NK-92 (cell line): ENCODE data around the gene RRBP1.

Source experiments
- DNase-seq: peaks from one replicate; lab custom pipeline; 2025; ENCODE audit not compliant: unreplicated experiment; lab: John Stamatoyannopoulos, UW

RRBP1 gene

GRCh38 chr20:17683218-17684076 lies 1.4 kb upstream of the RRBP1 start:
- DNase-seq, result no peak

DNA sequence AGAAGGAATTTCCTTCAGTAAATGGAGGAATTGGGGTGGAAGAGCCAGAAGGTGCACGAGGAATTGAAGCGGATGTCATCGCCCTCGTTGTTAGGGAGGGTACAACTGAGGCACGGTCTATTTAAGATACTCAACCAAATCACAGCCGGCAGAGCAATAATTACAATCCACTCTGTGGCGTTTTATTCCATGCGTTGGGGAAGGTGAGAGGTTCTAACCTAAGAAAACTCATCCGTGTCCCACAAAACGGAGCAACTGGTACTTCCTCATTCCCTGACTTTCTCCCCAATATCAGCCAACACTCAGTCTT lies 802 bp upstream of the RRBP1 start:
- no peak for DNase-seq

- no peak for DNase-seq
Measured at GRCh38 chr20:17681726-17682102, 328 bp downstream of the RRBP1 start.

DNA sequence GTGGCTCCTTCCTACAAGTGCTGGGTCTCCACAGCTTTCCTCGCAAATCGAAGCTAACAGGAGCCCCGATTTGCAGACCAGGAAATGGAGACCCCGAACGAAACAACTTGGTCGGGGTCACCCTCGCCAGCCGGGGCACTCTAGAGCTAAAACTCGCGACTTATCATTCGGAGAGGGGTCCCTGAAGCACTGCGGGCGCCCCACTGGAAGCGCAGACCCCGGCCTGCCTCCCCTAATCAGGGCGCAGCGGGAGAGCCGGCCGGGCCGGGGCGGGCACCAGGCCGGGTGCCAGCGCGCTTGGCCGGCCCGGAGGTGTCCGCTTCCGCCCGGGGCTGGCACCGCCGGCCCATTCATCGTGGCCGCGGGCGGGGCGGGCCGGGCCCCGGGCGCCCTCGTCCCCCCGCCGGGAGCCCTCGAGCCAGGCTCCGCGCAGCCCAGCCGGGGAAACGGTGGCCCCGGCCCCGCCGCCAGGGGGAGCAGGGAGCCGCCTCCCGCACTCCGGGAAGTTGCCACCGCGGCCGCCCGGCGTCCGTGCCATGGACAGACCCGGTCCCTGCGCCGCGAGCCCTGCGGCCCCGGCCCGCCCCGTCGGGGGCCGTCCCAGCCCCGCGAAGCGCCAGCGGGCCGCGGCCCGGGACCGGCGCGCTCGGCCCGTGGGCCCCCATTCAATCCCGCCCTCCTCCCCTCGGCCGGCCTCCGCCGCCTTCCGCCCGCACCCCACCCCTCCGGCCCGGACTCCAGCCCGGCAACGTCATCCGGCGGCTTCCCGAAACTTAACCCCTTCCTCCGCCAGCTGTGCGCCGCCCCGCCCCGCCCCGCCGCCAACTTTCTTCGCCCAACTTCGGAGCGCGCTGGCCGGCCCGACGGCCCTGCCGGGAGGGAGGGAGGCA lies 961 bp downstream of the RRBP1 start:
- no peak for DNase-seq

DNA sequence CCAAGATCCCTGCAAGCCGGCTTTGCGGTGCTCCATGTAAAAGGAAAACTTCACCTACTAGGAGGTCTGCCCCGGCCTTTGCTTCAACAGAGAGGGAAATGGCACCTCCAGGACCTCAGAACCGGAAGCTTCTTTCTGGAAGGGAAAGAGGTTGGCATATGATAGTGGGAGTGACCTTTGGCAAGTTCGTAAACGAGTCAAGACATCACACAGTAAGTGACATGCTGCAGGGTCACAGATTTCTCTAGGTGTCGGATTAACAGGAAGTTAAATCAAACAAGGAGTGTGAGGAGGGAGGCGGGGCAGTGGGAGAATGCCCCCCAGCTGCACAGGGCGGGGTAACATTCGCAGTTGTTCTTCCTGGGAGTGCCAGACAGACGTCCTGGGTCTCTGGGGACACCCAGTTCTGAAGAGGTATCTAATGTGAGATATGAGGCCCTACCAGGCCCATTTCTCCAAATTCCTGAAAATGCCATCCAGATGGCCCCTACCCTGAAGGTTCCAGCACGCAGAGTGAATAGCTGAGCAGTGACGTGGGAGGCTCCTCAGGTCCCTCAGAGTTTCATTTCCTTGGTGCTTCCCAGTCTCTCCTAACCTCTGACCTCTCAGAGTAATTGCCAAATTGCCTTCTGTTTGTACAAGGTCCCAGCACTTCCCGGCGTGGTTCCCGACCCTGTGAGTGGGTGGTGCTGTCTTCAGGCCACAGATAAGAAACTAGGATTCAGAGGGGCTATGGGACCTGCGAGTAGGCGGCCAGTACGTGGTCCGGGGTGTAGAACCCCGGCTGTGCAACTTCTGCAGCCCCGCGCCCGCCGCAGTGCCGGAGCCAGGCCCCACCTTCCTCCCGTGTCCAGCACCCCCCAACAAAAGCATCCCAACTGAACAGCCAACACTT lies 1.9 kb downstream of the RRBP1 start:
- no peak for DNase-seq

DNA sequence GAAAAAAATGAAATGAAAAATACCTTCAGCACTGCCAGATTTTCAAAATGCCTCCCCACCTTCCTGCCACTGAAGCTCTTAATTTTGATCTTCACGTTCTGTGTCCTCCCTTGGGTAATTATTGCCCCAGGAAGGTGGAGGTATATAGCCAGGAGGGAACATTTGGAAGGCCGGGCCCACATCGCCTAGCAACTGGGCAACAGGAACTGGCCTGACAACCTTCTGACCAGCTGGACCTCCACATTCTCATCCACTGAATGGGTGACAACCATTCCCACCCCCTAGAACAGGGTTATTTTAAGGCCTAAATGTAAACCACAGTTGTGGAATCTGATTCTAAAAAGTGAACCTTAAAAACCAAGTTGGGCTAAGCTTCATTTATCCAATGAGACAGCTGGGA lies 3.2 kb downstream of the RRBP1 start:
- no peak for DNase-seq

- DNase-seq, result no peak
Measured at GRCh38 chr20:17678295-17678694, 3.7 kb downstream of the RRBP1 start.

DNA sequence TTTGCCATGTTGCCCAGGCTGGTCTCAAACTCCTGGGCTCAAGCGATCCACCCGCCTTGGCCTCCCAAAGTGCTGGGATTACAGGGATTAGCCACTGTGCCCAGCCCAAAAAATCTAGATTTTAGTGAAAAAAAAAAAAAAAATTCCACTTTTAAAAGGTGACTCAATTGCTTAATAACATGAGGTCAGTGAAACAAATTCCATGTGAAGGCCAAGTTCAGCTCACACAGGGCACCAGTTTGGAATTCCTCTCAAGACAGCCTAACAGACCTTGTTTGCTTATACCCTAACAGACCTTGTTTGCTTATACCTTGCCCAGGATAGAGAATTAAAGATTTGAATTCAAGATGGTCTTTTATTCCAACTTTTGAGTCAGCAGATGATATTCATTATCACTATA lies 5.1 kb downstream of the RRBP1 start:
- no peak for DNase-seq

- no peak for DNase-seq
Measured at GRCh38 chr20:17676378-17676759, 5.7 kb downstream of the RRBP1 start.

GRCh38 chr20:17675519-17676377 lies 6.3 kb downstream of the RRBP1 start:
- no peak for DNase-seq

DNA sequence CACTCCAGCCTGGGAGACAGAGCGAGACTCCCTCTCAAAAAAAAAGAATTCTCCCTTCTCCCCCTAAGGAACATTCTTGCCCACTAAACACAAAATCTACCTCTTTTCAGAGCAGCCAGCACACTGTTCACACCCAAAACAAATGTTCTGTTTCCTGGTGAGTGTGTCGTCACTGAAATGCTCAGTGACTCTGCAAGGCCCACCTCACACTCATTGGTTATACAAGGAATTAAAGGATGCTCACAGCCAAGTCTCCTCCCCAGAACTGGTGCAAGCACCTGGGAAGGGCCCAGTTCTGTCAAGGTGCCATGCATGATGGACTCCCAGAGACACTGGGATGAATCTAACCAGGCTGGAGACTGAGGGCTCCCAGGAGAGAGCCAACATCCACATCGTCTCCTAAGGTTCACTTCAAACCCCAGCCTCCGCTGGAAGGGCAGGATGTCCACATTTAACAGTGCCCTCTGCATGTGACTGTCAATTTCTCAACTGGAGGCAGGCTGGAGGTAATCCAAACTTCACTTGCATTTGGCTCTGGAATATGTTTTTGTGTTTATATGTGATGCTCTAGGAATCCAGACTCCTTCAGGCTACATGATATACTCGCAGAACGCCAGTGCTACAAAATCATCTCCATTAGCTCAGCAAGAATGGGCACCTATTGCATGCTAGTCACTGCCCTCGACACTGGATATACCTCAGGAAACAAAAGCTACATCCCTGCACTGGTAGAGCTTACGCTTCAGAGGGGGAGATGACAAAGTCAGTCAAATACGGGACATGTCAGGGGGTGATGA lies 7.1 kb downstream of the RRBP1 start:
- no peak for DNase-seq

DNA sequence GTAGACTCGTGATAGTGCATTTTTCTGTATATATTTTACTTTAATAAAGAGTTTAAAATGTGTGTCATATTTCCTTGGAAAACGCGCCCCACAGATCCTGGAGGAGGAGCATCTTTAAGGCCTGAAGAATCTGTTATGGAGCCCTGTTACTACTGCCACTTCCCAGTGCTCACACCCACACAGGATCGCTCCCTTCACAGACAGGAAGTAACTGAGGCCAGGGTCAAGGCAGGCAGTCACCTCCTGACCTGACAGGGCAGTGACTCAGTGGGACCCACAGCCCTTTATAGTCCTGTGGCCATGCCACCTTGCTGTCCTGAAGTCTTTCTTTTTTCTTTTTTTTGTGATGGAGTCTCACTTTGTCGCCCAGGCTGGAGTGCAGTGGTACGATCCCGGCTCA lies 9.0 kb downstream of the RRBP1 start:
- DNase-seq, result no peak

- no peak for DNase-seq
Measured at GRCh38 chr20:17671565-17671964, 10.5 kb downstream of the RRBP1 start.

DNA sequence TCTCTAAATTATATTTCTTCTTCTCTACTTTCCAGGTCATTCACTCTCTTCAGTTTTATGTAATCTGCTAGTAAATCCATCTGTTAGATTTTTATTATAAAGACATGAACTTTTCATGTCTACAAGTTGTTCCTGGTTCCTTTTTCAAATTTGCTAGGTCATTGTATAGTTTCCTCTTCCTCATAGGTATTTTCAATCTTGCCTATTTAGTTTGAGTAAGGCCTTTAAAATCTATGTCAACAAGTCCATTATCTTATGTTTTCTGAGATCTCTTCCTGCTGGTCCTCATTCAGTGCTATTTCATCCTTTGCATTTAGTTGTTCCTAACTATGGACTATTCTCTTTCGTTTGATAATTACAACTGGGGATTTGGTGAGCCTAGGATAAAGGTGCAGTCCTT lies 11.0 kb downstream of the RRBP1 start:
- no peak for DNase-seq

GRCh38 chr20:17669306-17669931 lies 12.6 kb downstream of the RRBP1 start:
- no peak for DNase-seq

GRCh38 chr20:17668432-17668831 lies 13.6 kb downstream of the RRBP1 start:
- no peak for DNase-seq

DNA sequence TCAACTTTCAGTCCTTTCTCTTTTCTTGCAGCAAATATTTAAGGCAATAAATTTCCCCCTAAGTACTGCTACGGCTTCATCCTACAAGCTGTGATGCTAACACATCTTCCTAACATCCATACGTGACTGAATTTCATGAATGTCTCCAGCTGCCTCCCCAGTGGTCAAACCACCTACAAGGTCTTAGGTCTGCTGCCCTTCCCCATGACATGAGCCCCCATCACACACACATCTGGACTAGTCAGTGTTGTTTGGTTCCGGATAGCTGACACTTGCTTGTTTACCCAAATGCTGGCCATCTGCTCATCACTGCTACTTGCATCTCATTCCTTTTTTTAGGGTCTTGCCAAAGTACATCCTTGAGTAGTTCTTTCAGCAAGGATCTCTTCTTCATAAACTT lies 14.6 kb downstream of the RRBP1 start:
- DNase-seq, result no peak

DNA sequence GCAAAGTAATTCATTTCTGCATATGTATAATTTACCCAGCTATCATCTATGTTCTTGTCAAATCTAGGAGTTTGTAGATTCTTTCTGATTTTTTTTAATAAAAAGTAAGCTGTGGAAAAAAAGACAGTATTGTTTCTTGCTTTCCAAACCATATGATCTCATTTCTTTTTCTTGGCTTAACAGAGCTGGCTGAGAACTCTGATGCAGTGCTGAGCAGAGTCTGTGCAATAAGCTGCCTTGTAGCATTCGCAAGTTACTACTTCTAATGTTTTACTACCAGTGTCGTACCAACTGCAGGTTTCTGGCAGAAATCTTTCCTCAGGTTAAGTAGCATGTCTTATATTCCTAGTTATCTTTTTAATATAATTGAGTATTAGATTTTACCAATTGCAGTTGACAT lies 15.6 kb downstream of the RRBP1 start:
- no peak for DNase-seq

- DNase-seq, result no peak
Measured at GRCh38 chr20:17665756-17666155, 16.3 kb downstream of the RRBP1 start.
